Stomach (tissue), 9 donors: Measurements from ENCODE around the gene IER5L. TPM values are rescaled to one million over a fixed set of nuclear protein-coding genes. Genes with fewer than 3 reads are reported as not detected.
A peak's percentile ranks its signal among the peaks of the same experiment; 100 is the strongest.

Experiments
- DNase-seq, 2 donors: peaks; one replicate each; pipeline versions ENCODE4 v3.0.0 to v3.0.0-alpha.2; 2013 to 2019
- H3K27ac ChIP-seq, 5 donors: fragments of 200-600 bp in 4 of 5; sonication (generic) in 4 of 5; one replicate each; pipeline ENCODE4 v1.5.1; 2013 to 2019; ENCODE audit warnings: mild to moderate bottlenecking in 1 of 5, moderate library complexity in 1 of 5
- H3K27me3 ChIP-seq, 3 donors: fragments of 200-600 bp; sonication (generic); one replicate each; pipeline ENCODE4 v1.5.1; 2017 to 2019; ENCODE audit warnings: mixed run types in 1 of 3
- H3K36me3 ChIP-seq, 4 donors: fragments of 200-600 bp; sonication (generic); 1 replicate in 3 of 4; 2 replicates in 1 of 4; pipeline ENCODE4 v1.5.1; 2016 to 2019
- H3K4me1 ChIP-seq, 4 donors: fragments of 200-600 bp; sonication (generic); one replicate each; pipeline ENCODE4 v1.5.1; 2016 to 2019
- H3K4me3 ChIP-seq, 4 donors: fragments of 200-600 bp; sonication (generic) in 3 of 4; one replicate each; pipeline ENCODE4 v1.5.1; 2016 to 2019; ENCODE audit warnings: mild to moderate bottlenecking in 1 of 4
- H3K9me3 ChIP-seq, 4 donors: fragments of 200-600 bp; sonication (generic); one replicate each; pipeline ENCODE4 v1.5.1; 2016 to 2019
- CTCF ChIP-seq, 7 experiments: fragments of 450-650 bp in 4 of 7; fragments of 200-600 bp in 3 of 7; sonication (generic) in 3 of 7; IDR thresholded peaks; one replicate each; pipeline ENCODE4 v1.5.1; 2016 to 2019; ENCODE audit warnings: antibody characterized with exemption in 7 of 7, control low read depth in 2 of 7, mild to moderate bottlenecking in 1 of 7
- EP300 ChIP-seq: sonication (generic); formaldehyde crosslinking; IDR thresholded peaks from one replicate; pipeline ENCODE4 v1.6.1; 2017; ENCODE audit warnings: antibody characterized with exemption
- POLR2A ChIP-seq, 4 donors: fragments of 450-650 bp; IDR thresholded peaks; one replicate each; pipeline ENCODE4 v1.6.1; 2016; ENCODE audit warnings: antibody characterized with exemption in 4 of 4, control low read depth in 2 of 4, mild to moderate bottlenecking in 1 of 4, moderate library complexity in 1 of 4
- POLR2AphosphoS5 ChIP-seq, 3 donors: sonication (generic); formaldehyde crosslinking; IDR thresholded peaks; one replicate each; pipeline ENCODE4 v1.6.1; 2016; ENCODE audit warnings: antibody characterized with exemption in 3 of 3
- WGBS, 5 donors: extraction: QIAGEN DNeasy Blood & Tissue Kit in 3 of 5; methylation state at CpG; one replicate each; pipeline versions ENCODE4 v1.1.5 to v1.1.7; 2013 to 2018; 5-methylcytosine and 5-hydroxymethylcytosine counted together
- intact Hi-C: fragments of 100-400 bp; cut with DNase I; formaldehyde crosslinking; loops from one replicate; pipeline ENCODE4 v1.15.1; 2023; ENCODE audit warnings: low total_unique reads
- polyA plus RNA-seq, 3 donors: library from polyadenylated mRNA; stranded (reverse); fragments of 200-250 nt; gene quantifications; one replicate each; pipeline ENCODE4 v1.2.3, GENCODE V29; 2013
- total RNA-seq, 5 donors: library from RNA; depleted of rRNA; stranded (reverse); fragments of >200 nt; gene quantifications; one replicate each; pipeline versions ENCODE4 v1.1.0 to v1.2.3, GENCODE V29; 2014 to 2016
- donor health status: healthy with polysubstance abuse.
- donor health status: Bipolar disorder and iron deficiency.
- donor health status: healthy.

IER5L gene
- total and polyA plus RNA-seq, 8 donors: 2.6 to 30.4 (median 6.2) TPM

GRCh38 chr9:129143031-129143927 is 34.8 kb downstream of the IER5L start:
- H3K4me1 ChIP-seq: peaks cover 81 to 97% (median 90%) of the 10 kb centered on the region in 4 donors
- H3K36me3 ChIP-seq: peaks cover 16 to 54% (median 31%) of the 10 kb centered on the region in 4 donors
- peak; percentile 92 to 95 for DNase-seq
- 18 to 37% (median 29%) methylated on average over 12 to 14 of the region's 14 CpGs for WGBS, 5 donors
- intact Hi-C loops: no loop called here
- H3K27ac ChIP-seq: peak overlapping the region; percentile 98 to 100 (median 98)
- no peaks in the 10 kb centered on the region for H3K9me3 ChIP-seq
- TF ChIP-seq POLR2AphosphoS5 (IDR thresholded peaks at IDR 0.05) (peak; percentile 29 to 86 (median 79)), POLR2A (IDR thresholded peaks at IDR 0.05) (no peak), CTCF (IDR thresholded peaks at IDR 0.05) (peak in 5 of 7 experiments; percentile 63 to 91 (median 78))
- peak overlapping the region in 1 of 4 donors; percentile 1 for H3K4me3 ChIP-seq
- H3K27me3 ChIP-seq: no peaks in the 10 kb centered on the region

GRCh38 chr9:129142138-129142935 is 35.7 kb downstream of the IER5L start:
- H3K27ac ChIP-seq: peak overlapping the region; percentile 98 to 100 (median 98)
- whole genome bisulfite sequencing, 5 donors: 55 to 71% (median 65%) methylated on average over 15 of the region's 15 CpGs
- DNase-seq: no peak
- intact Hi-C loops: no loop called here
- peaks cover 85 to 98% (median 89%) of the 10 kb centered on the region in 4 donors for H3K4me1 ChIP-seq
- peak overlapping the region in 3 of 4 donors; percentile 43 to 46 (median 44) for H3K4me3 ChIP-seq
- no peak for TF ChIP-seq CTCF (IDR thresholded peaks at IDR 0.05)
- no peak for TF ChIP-seq POLR2A (IDR thresholded peaks at IDR 0.05)
- no peak for TF ChIP-seq EP300
- no peak for TF ChIP-seq POLR2AphosphoS5 (IDR thresholded peaks at IDR 0.05)
- H3K27me3 ChIP-seq: no peaks in the 10 kb centered on the region
- H3K36me3 ChIP-seq: peaks cover 19 to 54% (median 32%) of the 10 kb centered on the region in 4 donors
- no peaks in the 10 kb centered on the region for H3K9me3 ChIP-seq

GRCh38 chr9:129141066-129142041 is 36.7 kb downstream of the IER5L start:
- Histone ChIP-seq H3K36me3 (peaks cover 28 to 54% (median 37%) of the 10 kb centered on the region in 4 donors), H3K27me3 (no peaks in the 10 kb centered on the region), H3K9me3 (no peaks in the 10 kb centered on the region), H3K4me3 (peak overlapping the region; percentile 38 to 46 (median 44)), H3K4me1 (peaks cover 78 to 93% (median 79%) of the 10 kb centered on the region in 4 donors), H3K27ac (peak overlapping the region; percentile 98 to 100 (median 98))
- intact Hi-C loops: no loop called here
- no peak for TF ChIP-seq CTCF (IDR thresholded peaks at IDR 0.05)
- TF ChIP-seq POLR2A (IDR thresholded peaks at IDR 0.05): no peak
- TF ChIP-seq EP300: no peak
- peak; percentile 32 to 78 (median 73) for TF ChIP-seq POLR2AphosphoS5 (IDR thresholded peaks at IDR 0.05)
- DNase-seq: peak; percentile 70 to 88
- WGBS, 5 donors: 3 to 14% (median 10%) methylated on average over 9 to 13 of the region's 13 CpGs
